HUES48 (cell line): ENCODE measurements around the gene CYP19A1.

Experiments
- H3K27ac ChIP-seq: one replicate; pipeline ENCODE4 v1.7.0; 2013; ENCODE audit warnings: low read depth, low read length, inconsistent platforms
- H3K27me3 ChIP-seq: 2 replicates; pipeline ENCODE4 v1.6.1; 2013; ENCODE audit warnings: mild to moderate bottlenecking, low read length; ENCODE audit not compliant: control insufficient read depth, insufficient read depth
- H3K36me3 ChIP-seq: 2 replicates; pipeline ENCODE4 v1.6.1; 2013; ENCODE audit warnings: low read length; ENCODE audit not compliant: control insufficient read depth, insufficient read depth
- H3K4me1 ChIP-seq: 2 replicates; pipeline ENCODE4 v1.6.1; 2013; ENCODE audit warnings: mild to moderate bottlenecking, low read length; ENCODE audit not compliant: control insufficient read depth, insufficient read depth
- H3K4me3 ChIP-seq: 2 replicates; pipeline ENCODE4 v1.5.1; 2013; ENCODE audit warnings: mild to moderate bottlenecking, low read depth, low read length
- H3K9ac ChIP-seq: 2 replicates; pipeline ENCODE4 v1.6.1; 2013; ENCODE audit warnings: mild to moderate bottlenecking, low read depth, low read length, moderate library complexity
- H3K9me3 ChIP-seq: 2 replicates; pipeline ENCODE4 v1.6.1; 2013; ENCODE audit warnings: low read length; ENCODE audit not compliant: control insufficient read depth, insufficient read depth

Gene CYP19A1

GRCh38 chr15:51313074-51313393 lies 25.4 kb downstream of the CYP19A1 start:
- no peak overlapping the region for H3K9ac ChIP-seq
- no peak overlapping the region for H3K27ac ChIP-seq
- H3K27me3 ChIP-seq, result no peaks in the 10 kb centered on the region

GRCh38 chr15:51312166-51313073 lies 26.0 kb downstream of the CYP19A1 start:
- Histone ChIP-seq H3K4me3 (no peak overlapping the region), H3K27me3 (no peaks in the 10 kb centered on the region), H3K9ac (no peak overlapping the region), H3K9me3 (no peaks in the 10 kb centered on the region), H3K4me1 (no peaks in the 10 kb centered on the region), H3K27ac (no peak overlapping the region), H3K36me3 (no peaks in the 10 kb centered on the region)

More at GRCh38 chr15:51313074-51313393, 25.4 kb downstream of the CYP19A1 start:
- Histone ChIP-seq H3K4me1 (no peaks in the 10 kb centered on the region), H3K36me3 (no peaks in the 10 kb centered on the region), H3K9me3 (no peaks in the 10 kb centered on the region), H3K4me3 (no peak overlapping the region)

GRCh38 chr15:51311510-51311909 lies 26.9 kb downstream of the CYP19A1 start:
- Histone ChIP-seq H3K27me3 (no peaks in the 10 kb centered on the region), H3K9ac (no peak overlapping the region), H3K4me3 (no peak overlapping the region), H3K9me3 (no peaks in the 10 kb centered on the region), H3K36me3 (no peaks in the 10 kb centered on the region), H3K27ac (no peak overlapping the region), H3K4me1 (no peaks in the 10 kb centered on the region)

GRCh38 chr15:51310064-51310463 lies 28.3 kb downstream of the CYP19A1 start:
- no peak overlapping the region for H3K9ac ChIP-seq
- no peak overlapping the region for H3K27ac ChIP-seq
- no peaks in the 10 kb centered on the region for H3K27me3 ChIP-seq
- H3K9me3 ChIP-seq, result no peaks in the 10 kb centered on the region
- H3K4me3 ChIP-seq, result no peak overlapping the region
- H3K36me3 ChIP-seq, result no peaks in the 10 kb centered on the region
- no peaks in the 10 kb centered on the region for H3K4me1 ChIP-seq

GRCh38 chr15:51307811-51308210 lies 30.6 kb downstream of the CYP19A1 start:
- Histone ChIP-seq H3K4me3 (no peak overlapping the region), H3K9ac (no peak overlapping the region), H3K27ac (no peak overlapping the region), H3K9me3 (no peaks in the 10 kb centered on the region), H3K36me3 (no peaks in the 10 kb centered on the region), H3K4me1 (no peaks in the 10 kb centered on the region), H3K27me3 (no peaks in the 10 kb centered on the region)

- no peaks in the 10 kb centered on the region for H3K36me3 ChIP-seq
- H3K4me3 ChIP-seq, result no peak overlapping the region
- H3K27me3 ChIP-seq, result no peaks in the 10 kb centered on the region
- H3K9ac ChIP-seq, result no peak overlapping the region
- H3K27ac ChIP-seq, result no peak overlapping the region
- H3K9me3 ChIP-seq, result no peaks in the 10 kb centered on the region
- no peaks in the 10 kb centered on the region for H3K4me1 ChIP-seq
Observed at GRCh38 chr15:51307325-51307724, 31.1 kb downstream of the CYP19A1 start.

- H3K9ac ChIP-seq, result no peak overlapping the region
- no peak overlapping the region for H3K4me3 ChIP-seq
- H3K36me3 ChIP-seq, result no peaks in the 10 kb centered on the region
- H3K27ac ChIP-seq, result no peak overlapping the region
- H3K4me1 ChIP-seq, result no peaks in the 10 kb centered on the region
- no peaks in the 10 kb centered on the region for H3K27me3 ChIP-seq
- H3K9me3 ChIP-seq, result no peaks in the 10 kb centered on the region
Observed at GRCh38 chr15:51303462-51303980, 34.9 kb downstream of the CYP19A1 start.

GRCh38 chr15:51302480-51302879 lies 35.9 kb downstream of the CYP19A1 start:
- H3K9ac ChIP-seq, result no peak overlapping the region
- no peaks in the 10 kb centered on the region for H3K9me3 ChIP-seq
- H3K4me1 ChIP-seq, result no peaks in the 10 kb centered on the region
- no peak overlapping the region for H3K4me3 ChIP-seq
- H3K27ac ChIP-seq, result no peak overlapping the region
- H3K36me3 ChIP-seq, result no peaks in the 10 kb centered on the region
- no peaks in the 10 kb centered on the region for H3K27me3 ChIP-seq

GRCh38 chr15:51299187-51300015 lies 39.0 kb downstream of the CYP19A1 start:
- no peaks in the 10 kb centered on the region for H3K36me3 ChIP-seq
- H3K9me3 ChIP-seq, result no peaks in the 10 kb centered on the region
- no peak overlapping the region for H3K4me3 ChIP-seq
- no peaks in the 10 kb centered on the region for H3K4me1 ChIP-seq
- H3K27ac ChIP-seq, result no peak overlapping the region
- H3K9ac ChIP-seq, result no peak overlapping the region
- H3K27me3 ChIP-seq, result no peaks in the 10 kb centered on the region

- Histone ChIP-seq H3K27ac (no peak overlapping the region), H3K9me3 (no peaks in the 10 kb centered on the region), H3K4me1 (no peaks in the 10 kb centered on the region), H3K9ac (no peak overlapping the region), H3K4me3 (no peak overlapping the region), H3K36me3 (no peaks in the 10 kb centered on the region), H3K27me3 (no peaks in the 10 kb centered on the region)
Observed at GRCh38 chr15:51298620-51299019, 39.8 kb downstream of the CYP19A1 start.

GRCh38 chr15:51290720-51291119 lies 47.7 kb downstream of the CYP19A1 start:
- Histone ChIP-seq H3K4me3 (no peak overlapping the region), H3K27me3 (no peaks in the 10 kb centered on the region), H3K27ac (no peak overlapping the region), H3K36me3 (no peaks in the 10 kb centered on the region), H3K9ac (no peak overlapping the region), H3K9me3 (no peaks in the 10 kb centered on the region; the same call in 1 of the 2 replicates), H3K4me1 (no peaks in the 10 kb centered on the region)
